AG09309 (cell line): ENCODE measurements around the gene TPRA1.

ENCODE experiments used
- DNase-seq: peaks from one replicate; pipeline ENCODE4 v3.0.0-alpha.2; 2010; ENCODE audit warnings: low read depth
- H3K4me3 ChIP-seq: 2 replicates; pipeline ENCODE4 v1.5.1; 2011; ENCODE audit warnings: mild to moderate bottlenecking, low read depth, low read length, moderate library complexity; ENCODE audit not compliant: control insufficient read depth
- TF ChIP-seq, protein P1 (sequence below): IDR thresholded peaks from 2 replicates; pipeline ENCODE4 v1.5.1; 2011; ENCODE audit warnings: mild to moderate bottlenecking, low read depth, low read length, inconsistent platforms; ENCODE audit not compliant: insufficient read depth, control insufficient read depth; ENCODE audit errors: missing control alignments

TPRA1 gene

DNA sequence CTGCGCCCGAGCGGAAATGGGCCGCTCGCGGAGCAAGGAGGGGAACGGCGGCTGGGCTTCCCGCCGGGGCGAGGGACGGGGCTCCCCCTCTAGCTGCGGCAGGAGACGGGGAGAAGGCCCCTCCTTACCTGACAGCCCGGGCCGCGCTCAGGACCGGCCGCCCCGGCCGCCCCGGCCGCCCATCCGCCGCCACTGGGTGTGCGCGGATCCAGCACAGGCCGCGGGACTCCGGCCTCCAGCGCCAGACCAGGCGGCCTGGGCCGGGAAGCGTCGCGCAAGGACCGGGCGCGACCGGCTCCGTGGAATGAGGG is 296 bp downstream of the TPRA1 start:
- DNase-seq, result no peak
- TF ChIP-seq, protein P1, sequence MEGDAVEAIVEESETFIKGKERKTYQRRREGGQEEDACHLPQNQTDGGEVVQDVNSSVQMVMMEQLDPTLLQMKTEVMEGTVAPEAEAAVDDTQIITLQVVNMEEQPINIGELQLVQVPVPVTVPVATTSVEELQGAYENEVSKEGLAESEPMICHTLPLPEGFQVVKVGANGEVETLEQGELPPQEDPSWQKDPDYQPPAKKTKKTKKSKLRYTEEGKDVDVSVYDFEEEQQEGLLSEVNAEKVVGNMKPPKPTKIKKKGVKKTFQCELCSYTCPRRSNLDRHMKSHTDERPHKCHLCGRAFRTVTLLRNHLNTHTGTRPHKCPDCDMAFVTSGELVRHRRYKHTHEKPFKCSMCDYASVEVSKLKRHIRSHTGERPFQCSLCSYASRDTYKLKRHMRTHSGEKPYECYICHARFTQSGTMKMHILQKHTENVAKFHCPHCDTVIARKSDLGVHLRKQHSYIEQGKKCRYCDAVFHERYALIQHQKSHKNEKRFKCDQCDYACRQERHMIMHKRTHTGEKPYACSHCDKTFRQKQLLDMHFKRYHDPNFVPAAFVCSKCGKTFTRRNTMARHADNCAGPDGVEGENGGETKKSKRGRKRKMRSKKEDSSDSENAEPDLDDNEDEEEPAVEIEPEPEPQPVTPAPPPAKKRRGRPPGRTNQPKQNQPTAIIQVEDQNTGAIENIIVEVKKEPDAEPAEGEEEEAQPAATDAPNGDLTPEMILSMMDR, result no peak

DNA sequence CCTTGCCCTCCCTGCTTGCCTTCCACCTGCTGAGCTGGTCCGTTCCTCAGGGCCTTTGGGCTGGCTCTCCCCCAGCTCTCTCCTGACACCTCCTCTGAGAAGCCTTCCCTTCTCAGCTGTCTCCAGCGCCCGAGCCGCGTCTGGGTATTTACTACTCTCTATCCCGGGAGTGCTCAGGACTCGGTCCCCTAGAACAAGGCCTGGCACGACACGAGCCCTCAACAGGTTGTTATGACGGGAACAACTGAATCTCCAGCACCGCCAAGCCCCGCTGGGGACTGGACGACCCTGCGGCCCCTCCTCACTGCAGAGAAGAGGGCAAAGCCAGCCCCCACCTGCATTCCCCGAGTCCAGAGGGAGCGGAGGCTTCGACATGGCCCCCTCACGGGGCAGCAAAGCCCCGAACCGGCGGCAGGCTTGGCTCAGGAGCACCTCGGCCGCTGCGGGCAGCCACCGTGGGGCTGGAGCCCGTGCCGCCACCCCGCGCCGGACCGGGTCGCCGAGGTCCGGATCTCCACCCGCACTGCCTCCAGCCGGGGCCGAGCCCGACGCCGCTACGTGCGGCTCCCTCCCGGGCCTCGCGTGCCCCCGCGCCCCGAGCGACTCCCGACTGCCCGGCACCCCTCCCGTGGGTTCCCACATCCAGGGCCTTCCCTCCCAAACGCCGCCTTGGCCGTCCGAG is 792 bp downstream of the TPRA1 start:
- TF ChIP-seq, protein P1, result no peak
- DNase-seq, result no peak
- peak overlapping the region; percentile 84 for H3K4me3 ChIP-seq

More for the DNA sequence above, 296 bp downstream of the TPRA1 start:
- H3K4me3 ChIP-seq, result peak overlapping the region; percentile 84

DNA sequence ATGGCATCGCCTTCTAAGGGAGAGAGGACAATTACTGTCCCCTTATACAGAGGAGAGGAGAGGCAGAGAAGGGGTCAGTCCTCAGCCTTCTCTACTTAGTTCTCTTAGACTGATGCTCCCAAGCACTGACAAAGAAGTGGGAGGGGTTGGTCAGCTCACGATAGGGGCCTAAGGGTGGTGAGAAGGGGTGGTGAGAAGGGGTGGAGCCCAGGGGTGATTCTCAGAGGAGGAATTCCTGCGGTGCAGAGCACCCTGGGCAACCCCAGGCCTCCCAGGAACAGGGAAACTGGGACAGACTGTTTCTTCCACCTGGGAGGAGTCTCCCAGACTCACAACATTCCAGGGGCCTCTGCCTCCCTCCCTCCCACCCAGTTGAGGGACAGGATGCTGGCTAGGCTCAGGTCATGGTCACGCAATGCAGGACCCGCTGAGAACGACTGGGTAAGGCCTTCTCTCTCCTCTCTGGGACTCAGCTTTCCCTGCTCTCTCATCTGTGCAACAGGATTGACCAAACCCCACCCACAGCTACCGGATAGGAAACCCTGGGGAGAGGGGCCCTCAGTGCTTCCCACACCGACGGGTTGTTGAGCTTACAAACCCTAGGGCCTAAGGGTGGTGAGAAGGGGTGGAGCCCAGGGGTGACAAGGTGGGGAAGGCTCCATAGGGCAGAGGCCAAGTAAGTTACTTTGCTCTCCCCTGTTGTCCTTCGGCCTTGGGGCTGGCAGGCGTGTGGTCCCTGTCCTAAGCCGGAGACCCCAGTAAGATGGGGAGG is 1.5 kb downstream of the TPRA1 start:
- TF ChIP-seq, protein P1, result no peak
- DNase-seq, result peak; percentile 38
- H3K4me3 ChIP-seq, result peak overlapping the region; percentile 84

DNA sequence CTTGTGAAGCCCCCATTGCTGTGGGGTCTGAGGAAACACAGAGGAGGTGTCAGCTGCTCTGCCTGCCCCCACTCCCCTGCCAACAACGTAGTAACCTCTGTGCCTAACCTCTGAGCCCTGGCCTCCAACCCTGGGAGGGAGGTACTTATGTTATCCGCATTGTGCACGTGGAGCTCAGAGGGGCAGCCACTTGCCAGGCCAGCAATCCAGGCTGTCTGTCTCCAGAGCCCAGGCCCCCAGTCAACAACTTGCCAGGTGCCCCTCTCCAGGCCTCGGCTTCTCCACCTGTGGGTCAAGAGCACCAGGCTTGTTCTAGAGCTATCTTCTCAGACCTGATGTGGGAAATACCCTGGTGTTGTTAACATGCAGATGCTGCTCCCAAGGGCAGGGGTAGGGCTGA is 2.7 kb downstream of the TPRA1 start:
- no peak for DNase-seq
- TF ChIP-seq, protein P1, result no peak
- H3K4me3 ChIP-seq, result no peak overlapping the region

DNA sequence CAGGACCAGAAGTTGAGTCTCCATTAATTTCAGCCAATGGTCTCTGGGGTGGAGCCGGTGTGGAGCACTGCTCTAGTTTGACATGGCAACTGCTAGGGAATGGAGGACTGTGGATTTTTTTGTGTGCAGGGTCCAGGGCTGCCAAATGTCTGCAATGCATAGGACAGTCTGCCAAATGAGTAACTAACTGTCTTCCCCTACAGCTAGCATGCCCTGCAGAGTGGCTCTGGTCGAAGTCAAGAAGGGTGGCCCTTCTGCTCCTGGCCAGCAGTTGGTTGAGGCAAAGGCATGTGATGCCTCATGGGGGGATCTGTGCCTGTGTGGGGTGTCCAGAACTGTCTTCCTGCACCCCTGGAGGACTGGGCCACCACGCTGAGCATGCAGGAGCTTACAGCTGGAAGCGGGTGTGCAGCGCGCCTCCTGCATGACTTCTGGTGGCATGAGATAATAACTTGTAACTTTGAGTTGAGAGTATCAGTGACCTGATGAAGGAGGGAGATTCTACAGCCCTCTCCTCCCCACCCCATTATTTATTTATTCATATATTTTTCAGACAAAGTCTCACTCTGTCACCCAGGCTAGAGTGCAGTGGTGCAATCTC is 4.6 kb downstream of the TPRA1 start:
- DNase-seq, result no peak
- TF ChIP-seq, protein P1, result no peak
- H3K4me3 ChIP-seq, result no peak overlapping the region

DNA sequence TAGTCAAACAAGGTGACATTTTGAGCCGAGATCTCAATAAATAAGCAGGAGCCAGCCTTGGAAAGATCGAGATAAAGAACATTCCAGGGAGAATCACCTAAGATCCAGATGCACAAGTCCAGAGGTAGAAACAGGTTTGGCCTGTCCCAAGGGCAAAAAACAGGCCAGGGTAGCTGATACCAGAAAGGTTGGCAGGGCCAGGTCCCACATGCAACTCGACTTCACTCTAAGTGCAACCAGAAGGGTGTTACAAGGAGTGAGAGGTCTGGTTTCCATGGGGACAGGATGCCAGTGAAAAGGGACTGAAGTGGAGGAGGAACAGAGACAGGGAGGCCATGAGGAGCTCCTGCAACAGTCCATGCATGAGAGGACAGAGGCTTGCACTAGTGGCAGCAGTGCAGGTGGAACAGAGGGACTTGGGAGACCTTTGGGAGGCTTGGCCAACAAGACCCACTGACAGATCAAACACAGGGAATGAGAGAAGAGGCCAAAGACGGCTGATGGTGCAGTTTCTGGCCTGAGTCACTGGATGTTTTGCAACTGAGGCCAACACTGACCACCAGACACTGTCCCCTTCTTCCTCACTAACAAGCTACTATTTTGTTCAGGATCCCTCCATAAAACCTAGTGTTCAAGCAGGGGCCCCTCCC is 5.2 kb downstream of the TPRA1 start:
- DNase-seq, result no peak
- H3K4me3 ChIP-seq, result no peak overlapping the region
- TF ChIP-seq, protein P1, result no peak
